IPS-15b (cell line): ENCODE data around the gene SH2D4B.

Experiments used
- H3K27me3 ChIP-seq: one replicate; pipeline ENCODE4 v1.6.1; 2013; ENCODE audit warnings: low read length; ENCODE audit not compliant: control insufficient read depth, insufficient read depth
- H3K36me3 ChIP-seq: one replicate; pipeline ENCODE4 v1.6.1; 2013; ENCODE audit warnings: low read length; ENCODE audit not compliant: control insufficient read depth, insufficient read depth
- H3K4me1 ChIP-seq: one replicate; pipeline ENCODE4 v1.6.1; 2013; ENCODE audit warnings: mild to moderate bottlenecking, low read length; ENCODE audit not compliant: control insufficient read depth, insufficient read depth
- H3K4me3 ChIP-seq: one replicate; pipeline ENCODE4 v1.5.1; 2013; ENCODE audit warnings: low read depth, low read length
- H3K9ac ChIP-seq: one replicate; pipeline ENCODE4 v1.6.1; 2013; ENCODE audit warnings: low read depth, mild to moderate bottlenecking, low read length
- H3K9me3 ChIP-seq: one replicate; pipeline ENCODE4 v1.6.1; 2013; ENCODE audit warnings: mild to moderate bottlenecking, low read length; ENCODE audit not compliant: control insufficient read depth, insufficient read depth

Gene SH2D4B

GRCh38 chr10:80520661-80521470 is 16.8 kb upstream of the SH2D4B start:
- Histone ChIP-seq H3K9me3 (no peaks in the 10 kb centered on the region), H3K27me3 (no peaks in the 10 kb centered on the region), H3K9ac (no peak overlapping the region), H3K36me3 (peaks cover 15% of the 10 kb centered on the region), H3K4me1 (no peaks in the 10 kb centered on the region), H3K4me3 (no peak overlapping the region)

DNA sequence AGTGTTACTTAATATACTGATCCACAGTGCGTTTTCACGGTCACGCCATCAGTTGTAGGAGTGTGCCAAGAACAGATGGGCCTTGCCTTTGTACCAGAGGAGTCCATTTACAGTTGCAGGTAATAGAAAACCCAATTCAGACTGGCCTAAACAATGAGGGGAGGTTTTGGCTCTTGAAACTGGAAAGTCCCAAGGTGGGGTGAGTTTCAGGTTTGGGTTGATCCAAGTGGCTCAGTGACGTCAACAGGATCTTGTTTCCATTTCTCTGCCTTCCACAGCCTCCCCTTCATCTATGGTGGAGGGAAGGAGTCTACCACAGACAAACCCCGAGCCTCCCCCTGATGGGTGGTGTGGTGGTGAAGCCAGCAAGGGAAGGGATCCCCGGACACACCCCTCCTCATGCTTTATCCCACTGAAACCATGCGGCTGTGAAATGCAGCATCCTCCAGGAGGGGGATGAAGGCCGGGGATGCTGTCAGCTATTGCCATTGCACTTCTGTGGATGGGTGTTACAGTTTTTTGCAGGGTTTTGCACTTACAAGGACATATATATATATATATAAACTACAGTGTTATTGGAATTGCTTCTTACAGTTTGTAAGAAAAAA is 14.8 kb upstream of the SH2D4B start:
- H3K4me1 ChIP-seq: no peaks in the 10 kb centered on the region
- H3K36me3 ChIP-seq: peaks cover 14% of the 10 kb centered on the region
- H3K27me3 ChIP-seq: no peaks in the 10 kb centered on the region
- no peak overlapping the region for H3K4me3 ChIP-seq
- no peaks in the 10 kb centered on the region for H3K9me3 ChIP-seq
- H3K9ac ChIP-seq: no peak overlapping the region

DNA sequence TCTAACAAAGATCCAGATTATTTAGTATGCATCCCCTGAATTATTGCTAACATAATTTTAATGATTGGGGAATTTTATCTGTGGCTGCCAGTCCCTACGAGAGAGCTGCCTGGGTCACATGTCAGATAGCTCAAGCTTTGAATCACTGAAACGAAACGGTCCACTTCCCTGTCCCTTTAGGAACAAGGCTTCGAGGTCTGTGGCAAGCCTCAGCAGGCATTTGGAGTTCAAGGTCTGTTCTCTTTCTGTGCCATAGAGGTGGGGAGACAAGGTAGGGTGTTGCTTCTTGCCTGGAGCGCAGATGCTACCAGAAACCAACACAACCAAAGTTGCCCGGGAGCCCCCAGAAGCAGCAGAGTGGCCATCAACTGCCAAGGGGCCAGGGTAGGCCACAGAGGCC is 13.9 kb upstream of the SH2D4B start:
- Histone ChIP-seq H3K9me3 (no peaks in the 10 kb centered on the region), H3K4me3 (no peak overlapping the region), H3K36me3 (peaks cover 5% of the 10 kb centered on the region), H3K9ac (no peak overlapping the region), H3K27me3 (no peaks in the 10 kb centered on the region), H3K4me1 (no peaks in the 10 kb centered on the region)

DNA sequence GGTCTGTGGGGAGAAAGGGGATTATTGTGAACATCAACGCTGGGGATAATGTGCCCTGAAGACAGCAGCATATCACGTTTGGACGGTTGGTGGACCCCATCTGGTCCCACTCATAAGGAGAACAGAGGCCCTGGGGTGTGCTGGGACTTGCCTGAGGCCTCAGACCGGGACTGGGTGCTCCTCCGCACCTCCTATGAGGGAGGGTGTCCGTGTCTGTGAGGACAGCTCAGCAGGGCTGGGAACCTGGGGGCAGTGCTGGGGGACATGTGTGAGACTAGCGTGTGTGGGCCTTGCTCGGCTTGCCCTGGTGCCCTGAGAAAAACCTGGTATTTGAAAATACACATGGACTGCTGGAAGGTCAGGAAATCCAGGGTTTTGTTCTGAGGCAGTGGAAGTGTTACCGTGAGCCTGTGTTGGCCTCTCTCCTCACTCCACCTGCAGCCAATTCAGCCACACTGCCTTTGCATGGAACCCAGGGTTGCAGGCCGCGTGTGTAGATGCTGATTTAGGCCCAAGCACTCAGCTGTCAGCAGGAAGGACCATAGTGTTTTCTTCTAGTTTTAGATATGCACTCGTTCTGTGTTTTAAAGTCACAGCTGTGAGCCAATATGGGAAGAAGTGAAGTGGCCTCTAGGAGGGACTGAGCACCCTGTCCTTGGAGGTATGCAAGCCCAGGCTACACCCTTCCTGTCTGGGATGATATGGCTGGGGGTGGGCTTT is 13.4 kb upstream of the SH2D4B start:
- Histone ChIP-seq H3K9me3 (no peaks in the 10 kb centered on the region), H3K36me3 (no peaks in the 10 kb centered on the region), H3K27me3 (no peaks in the 10 kb centered on the region), H3K9ac (no peak overlapping the region), H3K4me1 (no peaks in the 10 kb centered on the region), H3K4me3 (no peak overlapping the region)

- H3K4me3 ChIP-seq: no peak overlapping the region
- no peaks in the 10 kb centered on the region for H3K36me3 ChIP-seq
- no peak overlapping the region for H3K9ac ChIP-seq
- no peaks in the 10 kb centered on the region for H3K9me3 ChIP-seq
- no peaks in the 10 kb centered on the region for H3K4me1 ChIP-seq
- no peaks in the 10 kb centered on the region for H3K27me3 ChIP-seq
Measured at GRCh38 chr10:80526218-80526617, 11.5 kb upstream of the SH2D4B start.

- no peak overlapping the region for H3K9ac ChIP-seq
- no peak overlapping the region for H3K4me3 ChIP-seq
- H3K36me3 ChIP-seq: no peaks in the 10 kb centered on the region
- no peaks in the 10 kb centered on the region for H3K9me3 ChIP-seq
- H3K4me1 ChIP-seq: no peaks in the 10 kb centered on the region
- no peaks in the 10 kb centered on the region for H3K27me3 ChIP-seq
Measured at GRCh38 chr10:80526742-80527141, 11.0 kb upstream of the SH2D4B start.

DNA sequence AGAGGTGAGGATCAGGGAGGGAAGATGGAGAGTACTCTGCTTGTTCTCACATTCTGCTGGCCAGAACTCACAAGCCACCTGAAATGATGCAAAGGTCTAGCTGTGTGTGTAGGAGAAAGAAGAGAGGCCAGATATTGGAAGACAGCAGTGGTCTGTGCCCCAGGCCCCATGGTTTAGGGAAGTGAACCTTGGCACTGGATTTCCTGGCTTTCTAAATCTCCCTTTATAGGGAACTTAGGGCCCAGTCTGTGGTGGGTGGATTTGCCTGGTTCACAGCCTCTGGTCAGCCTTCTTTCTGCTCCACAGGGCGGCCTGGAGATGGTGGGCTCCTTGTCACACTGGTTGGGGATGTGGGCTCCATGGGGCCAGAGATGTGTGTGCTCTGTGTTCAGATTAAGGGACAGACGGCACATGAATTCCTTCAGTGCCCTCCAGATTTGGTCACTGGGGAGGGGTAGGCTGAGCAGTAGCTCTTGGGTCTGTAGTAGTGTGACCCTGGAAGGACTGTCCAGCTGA is 9.5 kb upstream of the SH2D4B start:
- Histone ChIP-seq H3K9ac (no peak overlapping the region), H3K9me3 (no peaks in the 10 kb centered on the region), H3K27me3 (no peaks in the 10 kb centered on the region), H3K4me3 (no peak overlapping the region), H3K4me1 (no peaks in the 10 kb centered on the region), H3K36me3 (no peaks in the 10 kb centered on the region)

DNA sequence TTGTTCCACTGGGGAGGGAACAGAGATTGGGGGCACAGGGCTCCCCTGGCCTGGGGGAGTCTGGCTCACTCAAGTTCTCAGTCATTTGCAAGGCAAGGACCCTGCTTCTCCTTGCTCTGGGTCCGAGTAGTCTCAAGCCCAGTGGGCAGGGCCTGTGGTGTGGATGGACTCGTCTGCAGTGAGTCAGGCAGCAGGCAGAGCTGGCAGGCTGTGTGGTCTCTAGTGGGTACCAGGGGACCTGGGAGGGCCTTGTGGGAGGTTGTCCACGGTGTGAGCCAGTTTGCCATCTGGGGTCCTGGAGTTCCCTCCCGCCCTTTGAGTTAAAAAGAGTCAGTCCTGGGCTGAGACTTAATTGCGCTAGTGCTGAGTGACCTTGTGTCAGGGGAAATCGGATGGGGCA is 8.8 kb upstream of the SH2D4B start:
- no peaks in the 10 kb centered on the region for H3K36me3 ChIP-seq
- no peak overlapping the region for H3K9ac ChIP-seq
- no peaks in the 10 kb centered on the region for H3K27me3 ChIP-seq
- H3K4me1 ChIP-seq: no peaks in the 10 kb centered on the region
- no peak overlapping the region for H3K4me3 ChIP-seq
- no peaks in the 10 kb centered on the region for H3K9me3 ChIP-seq

DNA sequence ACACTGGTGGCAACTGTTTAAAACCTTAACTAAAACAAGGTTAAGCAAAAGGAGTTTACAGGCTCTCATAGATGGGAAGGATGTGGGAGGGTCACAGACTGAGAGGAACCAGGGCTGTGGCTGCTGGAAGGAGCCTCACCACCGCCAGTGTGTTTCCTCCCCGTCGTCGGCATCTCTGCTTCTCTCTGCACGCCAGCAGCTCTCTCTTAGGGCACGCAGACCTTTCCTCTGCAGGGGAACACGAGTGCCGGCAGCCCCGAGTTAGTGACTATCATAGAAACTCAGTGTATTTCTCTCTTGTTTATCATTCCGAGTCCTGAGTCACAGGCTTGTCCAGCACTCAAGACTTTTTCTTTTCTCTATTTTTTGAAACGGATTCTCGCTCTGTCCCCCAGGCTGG is 8.1 kb upstream of the SH2D4B start:
- no peaks in the 10 kb centered on the region for H3K36me3 ChIP-seq
- H3K9ac ChIP-seq: no peak overlapping the region
- no peak overlapping the region for H3K4me3 ChIP-seq
- H3K27me3 ChIP-seq: no peaks in the 10 kb centered on the region
- H3K4me1 ChIP-seq: no peaks in the 10 kb centered on the region
- H3K9me3 ChIP-seq: no peaks in the 10 kb centered on the region

GRCh38 chr10:80530251-80530650 is 7.5 kb upstream of the SH2D4B start:
- Histone ChIP-seq H3K27me3 (no peaks in the 10 kb centered on the region), H3K9me3 (no peaks in the 10 kb centered on the region), H3K9ac (no peak overlapping the region), H3K4me3 (no peak overlapping the region), H3K36me3 (no peaks in the 10 kb centered on the region), H3K4me1 (no peaks in the 10 kb centered on the region)

- Histone ChIP-seq H3K27me3 (no peaks in the 10 kb centered on the region), H3K4me3 (no peak overlapping the region)
Measured at GRCh38 chr10:80530816-80531215, 6.9 kb upstream of the SH2D4B start.

More at GRCh38 chr10:80530816-80531215, 6.9 kb upstream of the SH2D4B start:
- H3K36me3 ChIP-seq: no peaks in the 10 kb centered on the region
- no peaks in the 10 kb centered on the region for H3K4me1 ChIP-seq
- H3K9me3 ChIP-seq: no peaks in the 10 kb centered on the region
- no peak overlapping the region for H3K9ac ChIP-seq
